GM21717 (cell line): Measurements from ENCODE around the gene MDH2.
"Not testable (repeated sequence)": the region's sequence is repeated elsewhere in the genome, so short reads cannot be mapped to it uniquely, and the experiment has no call there.

Source experiments
- ATAC-seq: cut with Tn5 transposase; IDR thresholded peaks from one replicate; pipeline ENCODE4 v1.9.1; 2021; ENCODE audit warnings: mild to moderate bottlenecking, moderate library complexity; ENCODE audit not compliant: unreplicated experiment

The MDH2 gene, protein sequence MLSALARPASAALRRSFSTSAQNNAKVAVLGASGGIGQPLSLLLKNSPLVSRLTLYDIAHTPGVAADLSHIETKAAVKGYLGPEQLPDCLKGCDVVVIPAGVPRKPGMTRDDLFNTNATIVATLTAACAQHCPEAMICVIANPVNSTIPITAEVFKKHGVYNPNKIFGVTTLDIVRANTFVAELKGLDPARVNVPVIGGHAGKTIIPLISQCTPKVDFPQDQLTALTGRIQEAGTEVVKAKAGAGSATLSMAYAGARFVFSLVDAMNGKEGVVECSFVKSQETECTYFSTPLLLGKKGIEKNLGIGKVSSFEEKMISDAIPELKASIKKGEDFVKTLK

GRCh38 chr7:76047811-76048667 lies at the start of gene MDH2, which contains the start of gene STYXL1:
Gene MDH2, plus strand, starts transcription at chr7:76048106. Its CDS starts 55 bp downstream, at chr7:76048161.
Gene STYXL1, minus strand, starts transcription at chr7:76048000. Its CDS starts 17,477 bp downstream, at chr7:76030523.
- ATAC-seq = peak; percentile 90

DNA sequence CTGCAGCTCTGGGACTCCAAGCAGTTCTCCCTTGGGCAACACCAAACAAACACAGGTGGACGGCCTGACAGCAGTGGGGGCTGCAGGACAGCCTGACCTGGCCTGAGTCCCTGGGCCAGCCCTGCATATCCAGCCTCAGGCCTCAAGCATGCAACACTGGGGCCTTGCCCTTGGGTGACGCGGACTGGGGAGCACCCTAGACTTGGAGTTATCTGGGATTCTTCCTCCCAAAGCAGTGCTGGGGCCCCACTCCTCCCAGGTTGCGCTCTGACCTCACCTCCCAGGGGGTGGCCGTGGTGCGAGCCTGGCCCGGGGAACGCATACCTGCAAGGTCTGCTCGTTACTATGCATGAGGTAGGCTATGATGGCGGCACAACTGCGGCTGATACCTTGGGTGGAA lies 47.3 kb upstream of the MDH2 start:
- ATAC-seq = no peak

DNA sequence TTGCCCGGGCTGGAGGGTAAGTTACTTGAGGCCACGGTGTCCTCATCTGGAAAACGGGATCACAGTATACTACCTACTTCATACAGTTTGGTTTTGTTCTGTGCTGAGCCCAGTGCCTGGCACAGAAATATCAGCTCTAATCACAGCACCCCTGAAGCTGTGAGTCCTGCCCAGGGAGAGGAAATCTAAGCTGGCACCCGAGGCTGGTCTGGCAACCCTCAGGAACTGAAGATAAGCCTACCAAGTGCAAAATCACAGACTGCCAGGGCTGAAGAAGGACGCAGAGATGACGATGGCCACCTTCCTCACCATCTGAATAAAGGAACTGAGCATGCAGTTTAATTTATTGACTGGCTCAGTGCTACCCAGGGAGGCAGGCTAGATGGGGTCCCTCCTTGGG lies 45.8 kb upstream of the MDH2 start:
- ATAC-seq = no peak

GRCh38 chr7:76002822-76003221 lies 45.1 kb upstream of the MDH2 start:
- ATAC-seq = no peak

- ATAC-seq = no peak
These were observed 44.6 kb upstream of the MDH2 start for GRCh38 chr7:76003351-76003750.

DNA sequence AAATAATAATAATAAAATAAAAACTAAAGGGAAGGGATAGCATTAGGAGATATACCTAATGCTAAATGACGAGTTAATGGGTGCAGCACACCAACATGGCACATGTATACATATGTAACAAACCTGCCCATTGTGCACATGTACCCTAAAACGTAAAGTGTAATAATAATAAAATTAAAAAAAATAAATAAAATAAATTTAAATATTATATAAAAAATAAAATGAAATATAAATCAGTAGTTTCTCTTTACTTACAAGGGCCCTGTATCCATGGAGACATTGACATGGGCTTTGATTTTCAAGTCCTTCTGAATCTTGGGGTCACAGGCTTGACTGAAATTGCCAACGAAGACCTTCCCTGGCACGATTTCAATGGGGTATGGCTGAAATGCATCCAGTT lies 42.9 kb upstream of the MDH2 start:
- ATAC-seq = not testable (repeated sequence)

DNA sequence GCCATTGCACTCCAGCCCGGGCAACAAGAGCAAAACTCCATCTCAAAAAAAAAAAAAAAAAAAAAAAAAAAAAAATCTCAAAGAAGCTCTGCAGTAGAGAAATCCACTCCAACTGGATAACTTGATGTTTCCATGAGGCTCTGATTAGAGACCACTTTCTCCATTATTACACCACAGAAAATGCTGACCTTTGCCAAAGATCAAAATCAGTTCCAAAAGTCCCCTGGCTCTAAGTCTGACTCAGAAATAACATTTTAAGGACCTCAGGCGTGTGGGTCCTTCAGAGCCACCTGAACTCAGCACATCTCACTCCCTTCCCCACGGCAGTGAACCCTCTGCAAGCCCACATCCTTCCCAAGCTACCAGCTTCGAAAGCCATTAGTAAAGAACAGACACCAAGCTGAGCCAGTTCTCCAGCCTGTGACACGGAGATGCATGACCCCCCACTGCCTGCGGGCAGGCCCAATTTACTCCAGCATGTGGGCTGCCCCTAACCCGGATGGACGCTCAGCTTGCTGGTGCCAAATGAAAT lies 39.7 kb upstream of the MDH2 start:
- no peak for ATAC-seq

DNA sequence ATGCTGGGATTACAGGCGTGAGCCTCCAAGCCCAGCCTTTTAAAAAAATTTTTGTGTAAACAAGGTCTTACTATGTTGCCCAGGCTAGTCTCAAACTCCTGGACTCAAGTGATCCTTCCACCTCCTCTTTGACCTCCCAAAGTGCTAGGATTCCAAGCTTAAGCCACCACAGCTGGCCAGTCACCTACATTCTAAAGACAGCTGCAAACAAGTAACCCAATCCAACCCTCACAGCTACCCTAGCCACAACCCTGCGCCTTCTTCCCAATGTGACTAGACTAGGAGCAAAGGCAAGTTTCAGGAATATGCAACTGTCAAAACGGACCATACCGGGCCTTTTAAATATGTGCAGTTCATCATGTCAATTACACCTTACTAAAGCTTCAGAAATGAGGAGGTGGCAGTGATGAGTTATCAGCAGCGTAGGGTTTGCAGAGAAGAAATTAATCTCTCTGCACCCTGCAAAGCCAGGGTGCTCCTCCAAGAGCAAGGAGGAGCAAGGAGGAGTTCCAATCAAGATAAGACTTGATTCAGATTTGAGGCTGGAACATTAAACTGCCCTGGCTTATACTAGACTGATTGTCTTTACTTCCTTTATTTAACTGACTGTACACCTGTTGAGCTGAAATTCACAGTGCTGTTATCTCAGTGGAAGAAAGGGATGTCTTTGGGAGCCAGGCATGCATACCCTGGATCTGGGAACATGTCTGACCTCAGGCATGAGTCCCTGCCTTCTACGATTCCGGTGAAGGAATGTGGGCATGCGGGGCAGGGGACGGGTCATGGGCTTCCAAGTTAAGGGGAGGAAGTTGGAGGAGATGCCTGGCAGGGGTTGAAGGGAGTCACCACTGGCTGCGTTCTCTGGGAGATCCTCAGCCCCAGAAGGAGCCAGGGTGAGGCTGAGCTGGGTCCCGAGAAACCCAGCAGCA lies 38.0 kb upstream of the MDH2 start:
- ATAC-seq = no peak

- ATAC-seq = no peak
These were observed 36.5 kb upstream of the MDH2 start for GRCh38 chr7:76011442-76011861.

DNA sequence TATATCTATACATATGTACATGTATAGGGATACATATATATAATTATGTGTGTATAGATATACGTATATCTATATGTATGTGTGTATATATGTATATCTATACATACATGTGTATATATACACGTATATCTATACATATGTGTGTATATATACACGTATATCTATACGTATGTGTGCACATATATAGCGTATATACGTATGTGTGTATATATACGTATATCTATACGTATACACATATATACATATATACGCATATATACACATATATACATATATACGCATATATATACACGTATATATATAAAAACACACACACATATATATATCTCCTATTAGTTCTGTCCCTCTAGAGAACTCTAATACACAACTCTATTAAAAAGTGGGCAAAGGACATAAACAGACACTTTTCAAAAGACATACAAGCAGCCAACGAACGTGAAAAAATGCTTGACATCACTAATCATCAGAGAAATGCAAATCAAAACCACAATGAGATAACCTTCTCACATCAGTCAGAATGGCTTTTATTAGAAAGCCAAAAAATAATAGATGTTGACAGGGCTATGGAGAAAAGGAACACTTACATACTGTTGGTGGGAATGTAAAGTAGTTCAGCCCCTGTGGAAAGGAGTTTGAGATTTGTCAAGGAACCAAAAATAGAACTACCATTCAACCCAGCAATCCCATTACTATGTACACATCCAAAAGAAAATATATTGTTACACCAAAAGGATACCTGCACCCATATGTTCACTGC lies 31.5 kb upstream of the MDH2 start:
- ATAC-seq = no peak

GRCh38 chr7:76018520-76018919 lies 29.4 kb upstream of the MDH2 start:
- not testable (repeated sequence) for ATAC-seq

DNA sequence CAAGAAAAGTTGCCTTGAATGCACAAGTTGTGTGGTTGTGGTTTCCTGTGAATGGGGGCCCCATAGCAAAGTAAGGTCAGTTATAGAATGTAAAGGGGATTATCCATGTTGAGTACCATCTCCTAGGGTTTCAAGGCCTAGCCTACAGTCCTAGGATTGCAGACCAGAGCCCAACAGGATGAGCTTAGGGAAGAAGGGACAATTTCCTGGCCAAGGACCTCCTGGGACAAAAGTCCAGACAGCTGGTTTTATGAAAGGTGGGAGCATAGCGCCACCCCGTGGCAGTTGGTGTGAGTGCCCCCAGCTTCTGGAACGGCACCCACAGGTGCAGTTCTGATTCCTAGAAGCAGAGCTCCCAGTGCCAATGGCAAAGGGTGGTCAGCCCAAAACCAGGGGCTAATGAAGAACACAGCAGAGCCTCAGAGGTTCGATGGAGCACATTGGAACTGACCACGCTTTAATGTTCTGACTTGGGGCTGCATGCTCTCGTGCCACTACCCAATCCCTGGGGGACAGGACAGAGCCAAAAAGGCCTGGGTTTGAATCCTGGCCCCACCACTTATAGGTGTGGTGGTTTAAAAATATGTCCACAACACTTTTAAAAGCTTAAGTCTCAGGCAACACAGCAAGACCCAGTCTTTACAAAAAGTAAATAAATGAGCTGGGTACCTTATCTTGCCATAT lies 27.7 kb upstream of the MDH2 start:
- no peak for ATAC-seq

DNA sequence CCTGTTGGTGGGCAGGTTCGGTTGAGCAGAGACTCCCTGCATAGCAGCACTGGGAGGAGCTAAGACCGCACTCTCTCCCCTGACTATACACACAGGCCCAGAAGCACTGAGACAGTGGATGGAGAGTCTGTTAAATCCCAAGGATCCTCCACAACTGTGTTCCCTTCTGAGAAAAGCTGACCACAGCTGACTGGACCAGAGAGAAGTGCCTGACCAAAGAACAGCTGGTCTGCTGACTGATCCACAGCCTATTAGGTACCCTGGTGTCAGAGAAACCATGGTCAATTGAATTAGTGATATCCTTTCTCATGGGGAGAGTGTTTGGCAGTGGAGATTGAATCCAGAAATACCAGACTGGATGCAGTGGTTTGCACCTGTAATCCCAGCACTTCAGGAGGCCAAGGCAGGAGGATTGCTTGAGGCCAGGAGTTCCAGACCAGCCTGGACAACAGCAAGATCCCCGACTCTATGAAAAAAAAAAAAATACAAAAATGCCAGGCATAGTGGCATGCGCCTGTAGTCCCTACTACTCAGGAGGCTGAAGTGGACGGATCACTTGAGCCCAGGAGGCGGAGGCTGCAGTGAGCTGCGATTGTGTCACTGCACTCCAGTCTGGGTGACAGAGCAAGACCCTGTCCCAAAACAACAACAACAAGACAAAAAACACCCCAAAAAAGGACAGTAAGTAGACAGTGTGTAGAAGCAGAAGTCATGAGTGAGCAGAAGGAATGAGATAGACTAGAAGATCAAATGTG lies 25.7 kb upstream of the MDH2 start:
- ATAC-seq = no peak

- no peak for ATAC-seq
These were observed 24.9 kb upstream of the MDH2 start for GRCh38 chr7:76023002-76023401.

- ATAC-seq = not testable (repeated sequence)
These were observed 18.2 kb upstream of the MDH2 start for GRCh38 chr7:76029682-76030081.

DNA sequence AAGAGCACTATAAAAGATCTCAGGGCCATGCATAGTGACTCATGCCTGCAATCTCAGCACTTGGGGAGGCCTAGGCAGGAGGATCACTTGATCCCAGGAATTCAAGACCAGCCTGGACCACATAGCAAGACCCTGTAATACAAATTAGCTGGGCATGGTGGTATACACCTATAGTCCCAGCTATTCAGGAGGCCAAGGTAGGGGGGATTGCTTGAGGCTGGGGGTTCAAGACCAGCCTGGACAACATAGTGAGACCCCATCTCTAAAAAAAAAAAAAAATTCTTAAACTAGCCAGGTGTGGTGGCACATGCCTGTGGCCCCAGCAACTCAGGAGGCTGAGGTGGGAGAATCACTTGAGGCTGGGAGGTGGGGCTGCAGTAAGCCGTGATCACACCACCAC lies 15.9 kb upstream of the MDH2 start:
- no peak for ATAC-seq

GRCh38 chr7:76037310-76037709 lies 10.6 kb upstream of the MDH2 start:
- no peak for ATAC-seq

GRCh38 chr7:76040126-76040525 lies 7.8 kb upstream of the MDH2 start:
- no peak for ATAC-seq
